H1 (cell line): ENCODE data around the gene CEP104. TPM values are rescaled to one million over a fixed set of nuclear protein-coding genes. Genes with fewer than 3 reads are reported as not detected.

ENCODE experiments used
- EGR1 ChIP-seq: IDR thresholded peaks from 2 replicates; pipeline ENCODE4 v1.6.1; 2011; ENCODE audit warnings: low read depth, low read length, borderline replicate concordance
- GTF2F1 ChIP-seq: IDR thresholded peaks from 2 replicates; pipeline ENCODE4 v1.6.1; 2012; ENCODE audit warnings: low read depth, low read length, improper control_type of control experiment, borderline replicate concordance
- HDAC6 ChIP-seq: IDR thresholded peaks from one replicate; pipeline ENCODE4 v1.7.1; 2012; ENCODE audit warnings: low read depth, mild to moderate bottlenecking, inconsistent platforms, low read length, moderate library complexity
- POLR2A ChIP-seq, 2 experiments: IDR thresholded peaks; 1 replicate in 1 of 2; 2 replicates in 1 of 2; pipeline ENCODE4 v1.6.1; 2011; ENCODE audit warnings: low read depth in 2 of 2, low read length in 2 of 2, mild to moderate bottlenecking in 2 of 2; ENCODE audit errors: control extremely low read depth in 1 of 2
- TCF12 ChIP-seq: IDR thresholded peaks from 2 replicates; pipeline ENCODE4 v1.6.1; 2011; ENCODE audit warnings: low read depth, mild to moderate bottlenecking, low read length
- YY1 ChIP-seq: IDR thresholded peaks from 2 replicates; pipeline ENCODE4 v1.6.1; 2011; ENCODE audit warnings: low read depth, mild to moderate bottlenecking, low read length
- ZNF274 ChIP-seq: IDR thresholded peaks from 2 replicates; pipeline ENCODE4 v1.7.0; 2012; ENCODE audit warnings: low read length, borderline replicate concordance; ENCODE audit errors: extremely low read depth
- polyA plus RNA-seq, 7 experiments: library from polyadenylated mRNA; depleted of rRNA in 3 of 7; stranded (reverse) in 5 of 7; unstranded in 2 of 7; fragments of >200 nt in 5 of 7; fragments of 200-250 nt in 2 of 7; gene quantifications; 1 replicate in 5 of 7; 2 replicates in 1 of 7; 4 replicates in 1 of 7; pipeline versions ENCODE4 v1.2.1 to v1.2.3, GENCODE V29; 2011 to 2013; ENCODE audit warnings: missing spikeins in 2 of 7, mixed read lengths in 2 of 7
- total RNA-seq: library from RNA; stranded (reverse); fragmentation: NEBNext Ultra II Directional; extraction: Animal tissue kit (Norgen Biotek cat#: 25700); gene quantifications from 2 replicates; pipeline ENCODE4 v1.2.1, GENCODE V29; 2021
- TF ChIP-seq, protein P1 (sequence below): IDR thresholded peaks from 2 replicates; pipeline ENCODE4 v1.6.1; 2012; ENCODE audit warnings: low read length, inconsistent platforms
- TF ChIP-seq, protein P2 (sequence below): IDR thresholded peaks from 2 replicates; pipeline ENCODE4 v1.6.1; 2011; ENCODE audit warnings: low read depth, mild to moderate bottlenecking, low read length; ENCODE audit not compliant: insufficient read depth

CEP104 gene
- total and polyA plus RNA-seq, 2 of the 8 experiments (the other 6 are each of a cell fraction or from before 2014, with no cell fraction given), result 8.0 to 43.9 TPM

DNA sequence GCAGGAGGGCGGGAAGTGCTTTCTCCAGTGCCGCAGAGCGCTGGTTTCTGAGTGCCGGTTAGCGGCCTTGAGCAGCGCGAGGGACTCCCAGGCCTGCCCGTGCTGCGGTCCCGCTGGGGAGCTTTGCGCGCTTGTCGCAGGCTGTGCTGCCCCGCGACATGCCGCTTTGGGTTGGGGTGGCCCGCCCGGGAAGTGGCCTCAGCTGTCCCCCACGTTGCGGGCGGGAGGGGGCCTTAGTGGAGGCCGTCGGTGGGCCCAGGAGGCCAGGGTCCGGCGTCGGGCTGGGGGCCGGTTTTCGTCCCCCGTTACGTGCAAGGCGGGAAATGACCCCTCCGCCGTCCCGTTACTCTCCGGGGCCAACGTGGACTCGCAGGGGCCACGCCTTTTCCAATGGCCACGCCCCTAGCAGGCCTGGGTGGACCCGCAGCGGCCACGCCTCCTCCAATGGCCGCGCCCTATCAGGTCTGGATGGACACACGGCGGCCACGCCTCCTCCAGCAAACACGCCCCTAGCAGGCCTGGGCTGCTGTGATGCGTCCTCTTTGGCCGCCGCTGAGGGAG, 44.0 kb upstream of the CEP104 start (continued):
- TF ChIP-seq TCF12 (no peak), POLR2A (IDR thresholded peaks at IDR 0.05; ENCODE audit: control extremely low read depth in 1 of 2, low read depth in 2 of 2, low read length in 2 of 2) (no peak), ZNF274 (no peak), GTF2F1 (no peak), YY1 (peak; percentile 80), EGR1 (no peak), HDAC6 (no peak)
- TF ChIP-seq, protein P1, sequence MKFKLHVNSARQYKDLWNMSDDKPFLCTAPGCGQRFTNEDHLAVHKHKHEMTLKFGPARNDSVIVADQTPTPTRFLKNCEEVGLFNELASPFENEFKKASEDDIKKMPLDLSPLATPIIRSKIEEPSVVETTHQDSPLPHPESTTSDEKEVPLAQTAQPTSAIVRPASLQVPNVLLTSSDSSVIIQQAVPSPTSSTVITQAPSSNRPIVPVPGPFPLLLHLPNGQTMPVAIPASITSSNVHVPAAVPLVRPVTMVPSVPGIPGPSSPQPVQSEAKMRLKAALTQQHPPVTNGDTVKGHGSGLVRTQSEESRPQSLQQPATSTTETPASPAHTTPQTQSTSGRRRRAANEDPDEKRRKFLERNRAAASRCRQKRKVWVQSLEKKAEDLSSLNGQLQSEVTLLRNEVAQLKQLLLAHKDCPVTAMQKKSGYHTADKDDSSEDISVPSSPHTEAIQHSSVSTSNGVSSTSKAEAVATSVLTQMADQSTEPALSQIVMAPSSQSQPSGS, result no peak
- TF ChIP-seq, protein P2, sequence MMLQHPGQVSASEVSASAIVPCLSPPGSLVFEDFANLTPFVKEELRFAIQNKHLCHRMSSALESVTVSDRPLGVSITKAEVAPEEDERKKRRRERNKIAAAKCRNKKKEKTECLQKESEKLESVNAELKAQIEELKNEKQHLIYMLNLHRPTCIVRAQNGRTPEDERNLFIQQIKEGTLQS, result no peak
